H1 (cell line): ENCODE data around the gene WDFY3. TPM values are rescaled to one million over a fixed set of nuclear protein-coding genes. Genes with fewer than 3 reads are reported as not detected.

Experiments used
- ASH2L ChIP-seq: fragments of 200-600, 300-600 bp; sonication (generic); IDR thresholded peaks from one replicate; pipeline ENCODE4 v1.7.1; 2017; ENCODE audit warnings: low read length
- BCL11A ChIP-seq, 2 experiments: IDR thresholded peaks; one replicate each; pipeline ENCODE4 v1.6.1; 2011; ENCODE audit warnings: low read depth in 2 of 2, low read length in 2 of 2, mild to moderate bottlenecking in 2 of 2
- CHD2 ChIP-seq: IDR thresholded peaks from 2 replicates; pipeline ENCODE4 v1.6.1; 2012; ENCODE audit warnings: low read length, improper control_type of control experiment
- GABPA ChIP-seq: IDR thresholded peaks from 2 replicates; pipeline ENCODE4 v1.6.1; 2011; ENCODE audit warnings: mild to moderate bottlenecking, low read length, moderate library complexity, borderline replicate concordance; ENCODE audit not compliant: insufficient read depth
- MAX ChIP-seq: IDR thresholded peaks from 2 replicates; pipeline ENCODE4 v1.6.1; 2012; ENCODE audit warnings: inconsistent platforms
- NANOG ChIP-seq: IDR thresholded peaks from 2 replicates; pipeline ENCODE4 v1.6.1; 2011; ENCODE audit warnings: low read length, low read depth, mild to moderate bottlenecking, inconsistent platforms; ENCODE audit not compliant: insufficient read depth, poor library complexity, severe bottlenecking
- POLR2AphosphoS5 ChIP-seq: IDR thresholded peaks from 2 replicates; pipeline ENCODE4 v1.6.1; 2011; ENCODE audit warnings: low read depth, low read length
- RFX5 ChIP-seq: IDR thresholded peaks from 2 replicates; pipeline ENCODE4 v1.6.1; 2011; ENCODE audit warnings: low read depth, low read length, improper control_type of control experiment, borderline replicate concordance
- RXRA ChIP-seq: IDR thresholded peaks from 2 replicates; pipeline ENCODE4 v1.6.1; 2011; ENCODE audit warnings: low read depth, mild to moderate bottlenecking, low read length, moderate library complexity; ENCODE audit not compliant: insufficient read depth
- polyA plus RNA-seq, 7 experiments: library from polyadenylated mRNA; depleted of rRNA in 3 of 7; stranded (reverse) in 5 of 7; unstranded in 2 of 7; fragments of >200 nt in 5 of 7; fragments of 200-250 nt in 2 of 7; gene quantifications; 1 replicate in 5 of 7; 2 replicates in 1 of 7; 4 replicates in 1 of 7; pipeline versions ENCODE4 v1.2.1 to v1.2.3, GENCODE V29; 2011 to 2013; ENCODE audit warnings: missing spikeins in 2 of 7, mixed read lengths in 2 of 7
- total RNA-seq: library from RNA; stranded (reverse); fragmentation: NEBNext Ultra II Directional; extraction: Animal tissue kit (Norgen Biotek cat#: 25700); gene quantifications from 2 replicates; pipeline ENCODE4 v1.2.1, GENCODE V29; 2021

The WDFY3 gene
- total and polyA plus RNA-seq, 2 of the 8 experiments (the other 6 are each of a cell fraction or from before 2014, with no cell fraction given), result 25.6 to 62.4 TPM

- no peak for TF ChIP-seq CHD2
- TF ChIP-seq GABPA, result no peak
- no peak for TF ChIP-seq MAX
- TF ChIP-seq RFX5, result no peak
- no peak for TF ChIP-seq ASH2L
- TF ChIP-seq POLR2AphosphoS5, result no peak
- no peak for TF ChIP-seq NANOG
- TF ChIP-seq BCL11A (IDR thresholded peaks at IDR 0.05; ENCODE audit: low read depth in 2 of 2, low read length in 2 of 2), result no peak
- TF ChIP-seq RXRA, result no peak
Measured at GRCh38 chr4:84952776-84953175, 13.7 kb downstream of the WDFY3 start (continued).
